Stromal cell of bone marrow (primary cell): ENCODE measurements around the gene CD37.
A peak's percentile ranks its signal among the peaks of the same experiment; 100 is the strongest.
"Not testable (repeated sequence)": the region's sequence is repeated elsewhere in the genome, so short reads cannot be mapped to it uniquely, and the experiment has no call there.

Experiments used
- DNase-seq: peaks from one replicate; pipeline ENCODE4 v3.0.0-alpha.2; 2012; ENCODE audit warnings: low read depth

CD37 gene

DNA sequence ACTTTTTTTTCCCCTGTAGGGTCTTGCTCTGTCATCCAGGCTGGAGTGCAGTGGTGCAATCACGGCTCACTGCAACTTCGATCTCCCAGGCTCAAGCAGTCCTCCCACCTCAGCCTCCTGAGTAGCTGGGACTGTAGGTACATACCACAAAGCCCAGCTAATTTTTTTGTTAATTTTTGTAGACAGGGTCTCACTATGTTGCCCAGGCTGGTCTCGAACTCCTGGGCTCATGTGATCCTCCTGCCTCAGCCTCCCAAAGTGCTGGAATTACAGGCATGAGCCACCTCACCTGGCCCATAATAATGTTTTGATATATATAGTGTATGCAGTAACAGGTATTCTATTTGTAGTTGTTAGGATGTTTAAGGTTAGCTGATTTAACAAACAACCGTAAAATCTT lies 4.0 kb upstream of the CD37 start:
- not testable (repeated sequence) for DNase-seq

DNA sequence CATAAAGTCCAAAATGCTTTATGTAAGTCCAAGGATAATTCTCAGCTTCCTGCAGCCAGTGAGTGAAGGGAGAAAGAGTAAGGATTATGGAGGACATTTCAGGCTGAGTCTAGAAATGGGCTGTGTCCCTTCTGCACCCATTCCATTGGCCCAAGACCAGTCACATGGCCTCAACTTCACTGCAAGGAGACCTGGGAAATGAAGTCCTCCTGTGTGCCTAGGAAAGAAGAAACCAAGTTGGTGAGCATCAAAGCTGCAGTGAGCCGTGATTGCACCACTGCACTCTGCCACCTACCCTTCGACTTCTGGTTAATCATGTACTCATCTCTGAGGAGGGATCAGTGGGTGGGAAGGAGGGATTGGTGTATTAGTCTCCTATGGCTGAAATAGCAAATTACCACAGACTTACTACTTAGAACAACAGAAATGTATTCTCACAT lies 3.6 kb upstream of the CD37 start:
- peak; percentile 29 for DNase-seq

DNA sequence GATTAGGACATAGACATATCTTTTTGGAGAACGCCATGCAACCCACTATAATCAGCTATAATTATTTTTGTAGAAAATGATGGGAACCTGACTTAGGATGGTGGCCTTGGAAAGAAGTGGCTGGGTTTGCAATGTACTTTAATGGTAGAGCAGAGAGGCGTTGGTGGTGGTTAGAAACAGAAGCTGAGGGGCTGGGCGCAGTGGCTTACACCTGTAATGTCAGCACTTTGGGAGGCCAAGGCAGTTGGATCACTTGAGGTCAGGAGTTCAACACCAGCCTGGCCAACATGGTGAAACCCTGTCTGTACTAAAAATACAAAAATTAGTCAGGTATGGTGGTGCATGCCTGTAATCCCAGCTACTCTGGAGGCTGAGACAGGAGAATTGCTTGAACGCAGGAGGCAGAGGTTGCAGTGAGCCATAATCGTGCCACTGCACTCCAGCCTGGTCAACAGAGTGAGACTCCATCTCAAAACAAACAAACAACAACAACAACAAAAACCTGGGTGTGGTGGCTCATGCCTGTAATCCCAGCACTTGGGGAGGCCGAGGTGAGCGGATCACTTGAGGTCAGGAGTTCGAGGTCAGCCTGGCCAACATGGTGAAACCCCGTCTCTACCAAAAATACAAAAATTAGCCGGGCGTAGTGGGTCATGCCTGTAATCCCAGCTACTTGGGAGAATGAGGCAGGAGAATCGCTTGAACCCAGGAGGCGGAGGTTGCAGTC lies 2.4 kb upstream of the CD37 start:
- DNase-seq = not testable (repeated sequence)

DNA sequence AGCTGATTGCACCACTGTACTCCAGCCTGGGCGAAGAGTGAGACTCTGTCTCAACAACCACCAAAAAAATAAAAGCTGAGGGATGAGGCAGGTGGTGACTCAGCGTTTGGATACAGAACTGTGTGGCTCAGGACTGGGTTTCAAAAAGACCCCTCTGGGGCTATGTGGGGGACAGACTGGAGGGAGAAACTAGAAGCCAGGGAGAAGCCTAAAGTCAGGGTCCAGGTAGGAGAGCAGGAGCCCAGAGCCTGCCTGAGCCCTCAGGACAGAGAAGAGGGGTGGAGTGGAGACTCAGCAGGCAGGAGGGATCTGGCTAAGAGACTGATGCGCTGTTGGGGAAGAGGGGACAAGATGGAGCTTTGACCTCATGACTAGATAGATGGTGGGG lies 1.8 kb upstream of the CD37 start:
- DNase-seq = no peak

DNA sequence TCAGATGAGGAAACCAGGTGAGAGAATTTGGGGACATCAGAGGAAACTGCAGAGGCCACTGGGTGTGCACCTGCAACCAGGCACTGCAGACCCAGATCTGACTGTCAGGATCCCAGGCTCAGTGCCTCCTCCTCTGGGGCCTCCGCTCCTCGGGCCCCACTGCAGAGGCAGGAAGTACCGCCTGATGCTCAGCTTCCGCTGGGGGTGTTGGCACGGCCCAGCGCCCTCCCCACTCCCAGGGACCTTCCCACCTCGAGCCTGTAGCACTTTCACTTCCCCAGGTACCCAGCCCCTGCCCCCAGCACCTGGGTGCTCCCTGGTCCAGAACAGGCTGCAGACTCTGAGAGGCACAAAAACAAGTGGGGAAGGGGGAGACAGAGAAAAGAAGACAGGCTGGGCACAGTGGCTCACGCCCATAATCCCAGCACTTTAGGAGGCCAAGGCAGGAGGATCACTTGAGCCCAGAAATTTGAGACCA lies 1.4 kb upstream of the CD37 start:
- no peak for DNase-seq

DNA sequence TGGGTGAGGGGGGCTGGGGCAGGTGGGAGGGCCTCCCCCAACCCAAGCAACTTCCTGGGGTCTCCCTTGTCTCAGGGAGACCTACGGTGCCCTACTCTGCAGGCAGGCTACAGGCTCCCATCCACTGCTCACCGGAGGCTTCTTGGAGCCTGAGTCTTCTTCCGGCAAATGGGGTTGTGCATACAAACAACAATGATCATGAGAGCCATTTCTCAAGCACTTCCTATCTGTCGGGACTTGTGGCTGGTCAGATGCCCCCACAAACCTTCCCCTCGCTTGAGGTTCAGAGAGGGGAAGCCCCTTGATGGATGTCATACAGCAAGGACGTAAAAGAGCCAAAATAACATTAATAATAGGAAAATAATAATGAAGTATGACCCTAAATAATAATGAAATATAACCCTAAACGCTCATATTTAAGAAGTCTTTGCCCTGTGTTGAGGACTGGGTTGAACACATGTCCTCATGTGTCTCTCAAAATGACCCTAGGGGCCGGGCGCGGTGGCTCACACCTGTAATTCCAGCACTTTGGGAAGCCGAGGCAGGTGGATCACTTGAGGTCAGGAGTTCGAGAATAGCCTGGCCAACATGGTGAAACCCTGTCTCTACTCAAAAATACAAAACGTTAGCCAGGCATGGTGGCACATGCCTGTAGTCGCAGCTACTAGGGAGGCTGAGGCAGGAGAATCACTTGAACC lies 727 bp downstream of the CD37 start:
- DNase-seq = no peak

DNA sequence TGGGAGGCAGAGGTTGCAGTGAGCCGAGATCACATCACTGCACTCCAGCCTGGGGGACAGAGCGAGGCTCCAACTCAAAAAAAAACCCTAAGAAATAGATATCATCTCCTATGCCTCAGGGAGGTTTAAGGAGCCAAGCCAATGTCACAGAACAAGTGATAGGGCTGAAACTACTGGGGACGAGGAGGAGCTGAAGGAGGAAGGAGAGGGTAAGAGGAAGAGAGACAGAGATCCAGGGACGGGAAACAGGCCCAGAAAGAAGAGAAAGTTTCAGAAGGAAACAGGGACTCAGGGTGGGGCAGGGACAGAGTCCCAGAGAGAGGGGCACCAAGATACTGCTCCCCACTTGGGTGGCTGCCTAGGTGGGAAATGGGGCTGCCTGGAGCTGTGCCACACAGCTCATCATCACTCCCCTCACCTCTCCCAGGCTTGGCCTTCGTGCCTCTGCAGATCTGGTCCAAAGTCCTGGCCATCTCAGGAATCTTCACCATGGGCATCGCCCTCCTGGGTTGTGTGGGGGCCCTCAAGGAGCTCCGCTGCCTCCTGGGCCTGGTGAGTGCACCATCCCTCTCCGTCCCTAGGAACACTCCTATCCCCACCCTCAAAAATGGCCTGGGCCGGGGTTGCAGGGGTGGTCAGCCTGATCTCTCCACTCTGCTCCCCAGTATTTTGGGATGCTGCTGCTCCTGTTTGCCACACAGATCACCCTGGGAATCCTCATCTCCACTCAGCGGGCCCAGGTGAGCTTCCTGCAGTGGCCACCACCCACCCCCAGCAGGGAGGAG lies 1.5 kb downstream of the CD37 start:
- no peak for DNase-seq

DNA sequence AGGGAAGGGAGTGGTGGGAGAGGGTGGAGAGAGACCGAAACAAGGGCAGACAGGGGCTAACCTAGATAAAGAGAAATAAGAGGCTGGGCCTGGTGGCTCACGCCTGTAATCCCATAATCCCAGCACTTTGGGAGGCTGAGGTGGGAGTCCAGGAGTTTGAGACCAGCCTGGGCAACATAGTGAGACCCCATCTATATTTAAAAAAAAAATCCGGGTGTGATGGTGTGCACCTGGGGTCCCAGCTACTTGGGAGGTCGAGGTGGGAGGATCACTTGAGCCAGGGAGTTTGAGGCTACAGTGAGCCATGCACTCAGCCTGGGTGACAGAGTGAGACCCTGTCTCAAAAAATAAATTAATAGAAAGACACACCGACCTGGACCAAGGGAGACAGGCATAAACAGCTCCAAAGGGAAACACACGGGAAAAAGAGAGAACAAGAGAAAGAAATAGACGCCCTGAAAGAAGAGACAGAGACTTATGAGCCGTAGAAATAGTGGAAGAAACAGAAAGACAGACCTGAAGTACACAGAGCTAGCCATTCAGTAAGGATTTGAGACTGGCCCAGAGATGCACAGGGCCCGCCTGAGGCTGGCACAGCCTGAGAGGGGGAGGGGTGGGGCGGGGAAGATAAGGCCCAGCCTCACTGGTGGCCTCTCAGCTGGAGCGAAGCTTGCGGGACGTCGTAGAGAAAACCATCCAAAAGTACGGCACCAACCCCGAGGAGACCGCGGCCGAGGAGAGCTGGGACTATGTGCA lies 2.2 kb downstream of the CD37 start:
- DNase-seq = no peak

DNA sequence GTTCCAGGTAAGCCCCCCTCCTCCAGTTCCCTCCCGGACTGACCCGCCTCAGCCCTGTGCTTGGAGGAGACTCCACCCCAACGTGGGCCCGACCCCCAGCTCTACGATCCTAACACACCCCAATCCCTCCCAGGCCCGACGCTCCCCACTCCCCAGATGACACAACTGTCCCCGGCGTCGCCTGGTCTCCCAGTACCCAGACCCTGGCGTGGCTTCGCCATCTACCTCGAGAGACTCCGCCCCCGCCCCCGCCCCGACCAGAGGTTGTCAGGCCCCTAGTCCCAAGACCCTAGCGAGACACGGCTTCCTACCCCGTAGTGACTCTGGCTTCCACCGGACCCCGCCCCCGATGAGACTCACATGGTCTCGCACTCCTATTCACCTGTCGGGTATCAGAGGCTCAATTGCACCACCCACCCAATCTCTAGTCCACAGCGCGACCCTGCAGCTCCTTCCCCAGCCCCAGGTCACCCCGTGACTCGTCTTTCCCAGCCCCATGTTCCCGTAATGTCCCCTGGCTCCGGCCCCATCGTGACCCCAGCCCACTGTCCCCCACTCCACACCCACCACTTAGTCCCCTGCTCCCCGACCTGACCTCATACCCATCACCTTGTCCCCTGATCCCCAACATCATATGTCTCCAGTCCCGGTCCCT lies 2.9 kb downstream of the CD37 start:
- no peak for DNase-seq

DNA sequence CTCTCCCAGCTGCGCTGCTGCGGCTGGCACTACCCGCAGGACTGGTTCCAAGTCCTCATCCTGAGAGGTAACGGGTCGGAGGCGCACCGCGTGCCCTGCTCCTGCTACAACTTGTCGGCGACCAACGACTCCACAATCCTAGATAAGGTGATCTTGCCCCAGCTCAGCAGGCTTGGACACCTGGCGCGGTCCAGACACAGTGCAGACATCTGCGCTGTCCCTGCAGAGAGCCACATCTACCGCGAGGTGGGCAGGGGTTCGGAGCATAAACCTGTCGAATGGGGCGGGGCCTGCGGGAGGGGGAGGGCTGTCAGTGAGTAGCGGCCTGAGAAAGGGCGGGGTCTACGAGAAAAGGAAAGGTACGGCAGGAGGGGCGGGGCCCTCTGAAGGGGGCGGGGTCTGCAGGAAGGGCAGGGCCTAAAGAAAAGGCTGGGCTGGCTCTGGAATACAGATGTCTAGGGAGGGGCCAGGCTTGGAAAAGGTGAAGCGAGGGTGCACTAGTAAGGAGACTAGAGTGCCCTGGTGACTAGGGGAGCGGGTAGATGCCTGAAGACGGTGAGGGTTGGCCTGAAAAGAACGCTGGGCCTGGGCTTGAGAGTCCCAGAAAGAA lies 3.6 kb downstream of the CD37 start:
- DNase-seq = no peak

DNA sequence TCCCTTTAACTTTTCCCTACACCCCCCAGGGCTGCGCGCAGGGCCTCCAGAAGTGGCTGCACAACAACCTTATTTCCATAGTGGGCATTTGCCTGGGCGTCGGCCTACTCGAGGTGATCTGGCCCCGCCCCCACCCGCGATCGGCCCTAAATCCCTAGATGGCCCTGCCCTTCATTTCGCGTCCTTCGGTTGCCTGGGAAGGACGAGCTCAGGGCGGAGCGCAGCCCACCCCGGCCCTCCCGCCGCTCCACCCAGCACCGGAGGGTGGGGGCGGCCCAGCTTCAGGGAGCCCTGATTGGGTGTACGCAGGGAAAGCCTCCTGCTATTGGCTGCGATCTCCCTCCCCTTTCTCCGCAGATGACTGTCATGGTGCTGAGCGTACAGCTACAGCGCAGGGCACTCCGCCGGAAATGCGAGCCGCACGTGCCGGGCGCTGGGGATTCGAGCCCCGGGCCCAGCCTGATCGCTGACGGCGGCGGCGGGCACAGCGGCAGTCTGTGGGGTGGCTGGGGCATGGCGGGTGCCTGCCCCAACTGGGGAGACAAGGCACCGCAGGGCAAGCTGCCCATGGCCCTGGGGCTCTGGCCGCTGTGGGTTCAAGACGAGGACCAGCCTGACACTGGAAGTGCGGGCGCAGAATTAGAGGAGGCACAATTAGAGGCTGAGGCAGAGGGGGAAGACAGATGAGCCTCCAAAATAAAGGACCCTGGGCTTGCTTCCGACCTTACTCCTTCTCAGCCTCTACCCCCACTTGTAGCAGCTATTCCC lies 4.3 kb downstream of the CD37 start:
- DNase-seq = peak; percentile 66

DNA sequence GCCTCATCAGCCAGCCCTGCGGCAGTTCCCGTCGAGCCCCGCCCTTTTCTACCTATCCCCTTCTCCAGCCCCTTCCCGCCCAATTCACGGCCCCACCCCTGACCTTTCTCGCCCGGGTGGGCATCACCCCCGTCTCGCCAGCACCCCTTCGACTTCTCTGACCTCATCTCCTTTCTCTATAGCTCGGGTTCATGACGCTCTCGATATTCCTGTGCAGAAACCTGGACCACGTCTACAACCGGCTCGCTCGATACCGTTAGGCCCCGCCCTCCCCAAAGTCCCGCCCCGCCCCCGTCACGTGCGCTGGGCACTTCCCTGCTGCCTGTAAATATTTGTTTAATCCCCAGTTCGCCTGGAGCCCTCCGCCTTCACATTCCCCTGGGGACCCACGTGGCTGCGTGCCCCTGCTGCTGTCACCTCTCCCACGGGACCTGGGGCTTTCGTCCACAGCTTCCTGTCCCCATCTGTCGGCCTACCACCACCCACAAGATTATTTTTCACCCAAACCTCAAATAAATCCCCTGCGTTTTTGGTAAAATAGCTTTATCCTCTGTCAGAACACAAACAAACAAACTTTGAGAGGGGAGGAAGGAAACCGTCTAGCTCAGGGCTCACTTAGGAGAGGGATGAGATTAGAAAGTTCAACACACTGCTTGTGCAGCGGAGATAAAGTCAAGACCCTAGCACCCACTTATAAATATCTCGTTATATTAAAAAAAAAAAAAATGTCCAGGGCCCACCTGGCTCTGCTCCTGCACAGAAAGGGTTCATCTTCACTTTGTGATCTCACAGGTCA lies 5.1 kb downstream of the CD37 start:
- DNase-seq = no peak

DNA sequence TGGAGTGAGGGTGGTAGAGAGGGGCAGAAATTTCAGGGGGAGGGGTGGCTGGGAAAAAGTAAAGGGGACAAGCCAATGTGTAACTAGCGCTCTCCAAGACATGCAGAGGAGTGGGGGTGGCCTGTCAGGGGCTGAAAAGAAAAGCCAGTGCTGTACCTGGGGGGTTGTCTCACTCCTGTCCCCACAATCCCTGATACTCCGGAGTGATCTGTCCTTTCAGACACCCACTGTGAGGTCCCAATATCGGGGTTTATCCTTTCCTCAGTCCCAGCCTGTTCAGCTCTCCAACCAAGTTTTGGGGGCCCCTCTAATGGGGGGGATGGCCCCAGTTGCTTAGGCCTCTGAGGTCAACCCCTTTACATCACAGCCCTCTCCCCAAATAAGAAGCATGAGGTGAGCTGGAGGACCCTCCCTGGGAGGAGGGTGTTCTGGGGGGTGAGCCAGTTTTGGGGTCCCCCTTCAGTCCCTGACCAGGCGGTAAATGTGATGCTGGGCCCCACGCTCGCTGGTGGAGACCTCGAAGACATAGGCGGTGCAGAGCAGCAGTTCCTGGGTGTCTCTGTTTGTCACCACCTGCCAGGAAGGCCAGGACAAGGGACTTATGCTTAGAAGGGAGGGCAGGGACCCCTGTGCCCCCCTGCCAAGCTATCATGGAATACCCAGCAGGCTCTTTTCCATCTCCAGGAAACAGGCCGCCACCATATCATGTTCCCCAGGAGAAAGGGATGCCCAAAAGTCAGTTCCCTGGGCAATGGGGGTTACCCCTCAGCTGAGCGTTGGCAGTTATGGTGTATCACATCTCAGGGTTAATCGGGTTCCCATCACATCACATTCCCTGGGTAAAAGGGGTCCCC lies 5.9 kb downstream of the CD37 start:
- no peak for DNase-seq

DNA sequence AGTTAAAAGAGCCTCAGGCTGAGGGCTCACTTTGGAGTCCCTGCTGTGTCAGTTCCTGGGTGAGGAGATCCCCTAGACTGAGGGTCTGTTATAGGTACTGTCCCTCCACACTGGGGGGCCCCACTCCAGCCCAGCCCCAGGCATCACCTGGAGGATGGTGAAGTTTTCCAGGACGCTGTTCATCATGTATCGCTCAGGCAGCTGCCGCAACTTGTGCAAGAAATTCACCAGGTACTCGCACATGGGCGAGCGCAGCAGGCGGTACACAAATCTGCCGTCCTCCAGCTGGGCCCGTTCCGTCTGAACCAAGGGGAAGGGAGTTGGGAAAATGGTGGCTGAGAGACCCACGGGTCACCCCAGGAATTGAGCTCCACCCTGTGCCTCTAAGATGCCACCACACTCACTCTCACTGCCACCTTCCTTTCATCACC lies 7.1 kb downstream of the CD37 start:
- no peak for DNase-seq

DNA sequence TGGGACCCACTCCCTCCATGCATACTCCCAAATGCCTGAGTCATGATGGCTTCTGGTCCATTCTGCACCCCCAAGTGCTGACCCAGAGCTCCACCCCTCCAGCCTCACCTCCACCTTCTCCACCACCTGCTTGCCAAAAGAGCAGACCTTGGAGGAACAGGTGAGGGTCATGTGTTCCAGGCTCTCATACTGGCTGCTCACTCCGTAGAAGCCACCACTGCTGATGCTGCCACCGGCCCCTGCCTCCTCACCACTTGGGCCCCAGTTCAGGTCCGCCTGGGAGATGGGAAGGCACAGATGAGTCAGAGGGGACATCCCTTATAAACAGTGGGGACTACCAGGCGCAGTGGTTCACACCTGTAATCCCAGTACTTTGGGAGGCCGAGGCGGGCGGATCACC lies 7.9 kb downstream of the CD37 start:
- DNase-seq = no peak

DNA sequence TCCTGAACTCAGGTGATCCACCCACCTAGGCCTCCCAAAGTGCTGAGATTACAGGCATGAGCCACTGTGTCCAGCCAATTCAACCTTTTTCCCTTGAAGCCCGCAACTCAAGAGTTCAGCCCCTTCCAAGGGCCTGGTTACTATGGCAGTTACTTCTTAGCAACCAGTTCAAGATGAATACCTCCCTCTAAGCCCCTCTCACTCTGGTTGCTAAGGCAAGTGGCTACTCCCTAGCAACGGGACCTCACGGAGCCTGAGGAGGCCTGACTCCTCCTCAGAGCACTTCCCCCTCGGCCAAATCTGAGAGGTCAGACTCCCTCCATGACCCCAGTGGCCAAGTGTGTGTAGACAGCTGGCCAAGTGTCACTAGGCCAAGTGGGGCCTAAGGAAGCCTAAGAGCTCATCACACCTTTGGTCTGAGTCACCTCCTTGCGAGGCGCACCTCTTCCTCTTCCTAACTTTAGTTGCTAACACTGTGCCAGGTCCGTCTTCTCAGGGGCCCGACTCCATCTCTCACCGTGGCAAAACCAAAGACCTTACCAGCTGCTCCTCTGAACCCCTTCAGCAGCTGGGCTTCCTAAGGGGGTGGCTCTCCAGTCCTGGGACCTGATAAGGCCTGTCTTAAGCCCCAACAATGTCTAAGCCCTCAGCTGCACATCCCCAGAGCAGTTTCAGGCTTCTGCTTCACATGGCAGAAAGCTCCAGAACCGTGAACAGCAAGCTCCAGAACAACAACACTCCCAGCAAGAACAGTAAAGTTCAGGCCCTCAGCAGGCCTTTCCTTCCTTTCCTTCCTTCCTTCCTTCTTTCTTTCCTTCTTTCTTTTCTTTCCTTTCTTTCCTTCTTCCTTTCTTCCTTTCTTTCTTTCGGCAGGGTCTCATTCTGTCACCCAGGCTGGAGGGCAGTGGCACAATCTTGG lies 9.6 kb downstream of the CD37 start:
- no peak for DNase-seq

DNA sequence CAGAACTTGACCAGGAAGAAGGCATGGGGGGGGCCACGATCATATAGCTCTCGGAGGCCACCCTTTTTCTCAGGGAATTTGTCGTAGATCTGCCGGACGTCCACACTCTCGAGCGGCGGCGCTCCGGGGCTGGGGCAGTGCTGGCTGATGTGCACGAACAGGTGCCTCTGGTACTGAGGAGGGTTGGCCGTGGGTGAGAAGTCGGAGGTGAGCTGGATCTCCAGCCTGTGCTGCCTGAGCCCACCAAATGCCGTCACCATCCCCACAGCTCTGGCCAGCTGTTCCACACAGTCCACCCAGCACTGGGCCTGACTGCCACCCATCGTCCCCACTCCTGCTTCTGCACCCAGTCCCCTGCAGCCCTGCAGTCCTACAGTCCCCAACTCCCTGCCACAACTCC lies 12.0 kb downstream of the CD37 start:
- no peak for DNase-seq
